ENCODE results near the gene RLF.
"Not testable (repeated sequence)": the region's sequence is repeated elsewhere in the genome, so short reads cannot be mapped to it uniquely, and the experiment has no call there.

Gene RLF

GRCh38 chr1:40218333-40218732 is 57.1 kb downstream of the RLF start:
- no peak for DNase-seq (ENCODE audit: extremely low read depth, low read depth)
- TF ChIP-seq CTCF (IDR thresholded peaks at IDR 0.05; ENCODE audit: low read depth, low read length), result no peak

GRCh38 chr1:40221471-40221905 is 60.3 kb downstream of the RLF start:
- DNase-seq (ENCODE audit: extremely low read depth, low read depth), result not testable (repeated sequence)

GRCh38 chr1:40221977-40222772 is 61.0 kb downstream of the RLF start:
- no peak for DNase-seq (ENCODE audit: extremely low read depth, low read depth)
- TF ChIP-seq CTCF (IDR thresholded peaks at IDR 0.05; ENCODE audit: low read depth, low read length), result no peak

- TF ChIP-seq CTCF (IDR thresholded peaks at IDR 0.05; ENCODE audit: low read depth, low read length), result no peak
- DNase-seq (ENCODE audit: extremely low read depth, low read depth), result no peak
These were observed 62.9 kb downstream of the RLF start for GRCh38 chr1:40224040-40224439.

- DNase-seq (ENCODE audit: extremely low read depth, low read depth), result no peak
- TF ChIP-seq CTCF (IDR thresholded peaks at IDR 0.05; ENCODE audit: low read depth, low read length), result no peak
These were observed 65.0 kb downstream of the RLF start for GRCh38 chr1:40226192-40226591.

GRCh38 chr1:40232444-40232843 is 71.3 kb downstream of the RLF start:
- DNase-seq (ENCODE audit: extremely low read depth, low read depth), result no peak
- no peak for TF ChIP-seq CTCF (IDR thresholded peaks at IDR 0.05; ENCODE audit: low read depth, low read length)

- no peak for DNase-seq (ENCODE audit: extremely low read depth, low read depth)
- TF ChIP-seq CTCF (IDR thresholded peaks at IDR 0.05; ENCODE audit: low read depth, low read length), result no peak
These were observed 78.4 kb downstream of the RLF start for GRCh38 chr1:40239626-40240025.

GRCh38 chr1:40240390-40240789 is 79.2 kb downstream of the RLF start:
- no peak for TF ChIP-seq CTCF (IDR thresholded peaks at IDR 0.05; ENCODE audit: low read depth, low read length)
- DNase-seq (ENCODE audit: extremely low read depth, low read depth), result no peak

Measured in AG09319 (cell line).